BLaER1 treated with 17β-estradiol and CSF1 and Interleukin-3, amounts not matched to agents 10 nM and 100 nM (cell line): Measurements from ENCODE around the gene ASIC2.

ENCODE experiments used
- H3K27ac ChIP-seq, 11 experiments: shearing (Covaris generic); formaldehyde crosslinking; 2 replicates each; pipeline ENCODE4 v1.8.1; 2022
- H3K27me3 ChIP-seq, 11 experiments: shearing (Covaris generic); formaldehyde crosslinking; 2 replicates each; pipeline ENCODE4 v1.8.1; 2022
- H3K36me3 ChIP-seq, 11 experiments: shearing (Covaris generic); formaldehyde crosslinking; 2 replicates each; pipeline ENCODE4 v1.8.1; 2022
- H3K4me1 ChIP-seq, 10 experiments: shearing (Covaris generic); formaldehyde crosslinking; 2 replicates each; pipeline ENCODE4 v1.8.1; 2022
- H3K4me2 ChIP-seq, 11 experiments: shearing (Covaris generic); formaldehyde crosslinking; 2 replicates each; pipeline ENCODE4 v1.8.1; 2022
- H3K4me3 ChIP-seq, 10 experiments: shearing (Covaris generic); formaldehyde crosslinking; 2 replicates each; pipeline ENCODE4 v1.8.1; 2022
- H3K9ac ChIP-seq, 11 experiments: shearing (Covaris generic); formaldehyde crosslinking; 2 replicates each; pipeline ENCODE4 v1.8.1; 2022
- H3K9me3 ChIP-seq, 11 experiments: shearing (Covaris generic); formaldehyde crosslinking; replicated peaks in 1 of 11; 2 replicates each; pipeline ENCODE4 v1.8.1; 2022
- H4K20me1 ChIP-seq, 11 experiments: shearing (Covaris generic); formaldehyde crosslinking; 2 replicates each; pipeline ENCODE4 v1.8.1; 2022
- Cebpa-rat ChIP-seq, 11 experiments: shearing (Covaris generic); IDR thresholded peaks; 2 replicates each; pipeline ENCODE4 v1.8.1; 2022

ASIC2 gene

GRCh38 chr17:33099906-33100305 lies 193.2 kb downstream of the ASIC2 start:
- Histone ChIP-seq H3K27me3 (no peaks in the 10 kb centered on the region), H3K36me3 (peaks cover 0 to 6% (median 0%) of the 10 kb centered on the region in 11 experiments; a peak in 2 of 22 replicates), H3K9me3 (peaks cover under 1 to 8% (median 7%) of the 10 kb centered on the region in 11 experiments; a peak in 18 of 22 replicates), H3K4me1 (no peaks in the 10 kb centered on the region), H3K4me3 (no peak overlapping the region), H3K9ac (no peak overlapping the region), H3K27ac (no peak overlapping the region), H3K4me2 (no peak overlapping the region), H4K20me1 (no peaks in the 10 kb centered on the region; a peak in 1 of 22 replicates)
- TF ChIP-seq Cebpa-rat (IDR thresholded peaks at IDR 0.05), result no peak

DNA sequence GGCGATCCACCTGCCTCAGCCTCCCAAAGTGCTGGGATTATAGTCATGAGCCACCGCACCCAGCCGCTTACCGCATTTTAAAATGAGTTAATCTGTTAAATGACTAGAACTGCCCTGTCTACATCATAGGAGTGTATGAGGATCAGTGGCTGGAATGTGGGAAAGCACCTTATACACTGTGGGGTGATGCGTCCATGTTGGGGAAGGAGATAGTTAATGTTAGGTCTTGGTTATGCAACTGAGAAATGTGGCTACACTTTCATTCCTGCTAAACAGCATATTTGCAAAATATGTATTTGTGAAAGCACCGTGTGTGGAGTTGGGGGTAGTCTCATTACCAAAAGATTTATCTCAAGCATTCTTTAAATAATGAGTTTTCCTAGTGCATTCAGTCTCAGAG lies 193.8 kb downstream of the ASIC2 start:
- no peak overlapping the region for H3K9ac ChIP-seq
- peaks cover 0 to 4% (median under 1%) of the 10 kb centered on the region in 11 experiments; a peak in 4 of 22 replicates for H3K9me3 ChIP-seq
- H3K4me3 ChIP-seq, result no peak overlapping the region
- H3K36me3 ChIP-seq, result no peaks in the 10 kb centered on the region
- no peak for TF ChIP-seq Cebpa-rat (IDR thresholded peaks at IDR 0.05)
- no peaks in the 10 kb centered on the region for H3K27me3 ChIP-seq
- no peaks in the 10 kb centered on the region for H3K4me1 ChIP-seq
- no peak overlapping the region for H3K27ac ChIP-seq
- no peak overlapping the region for H3K4me2 ChIP-seq
- no peaks in the 10 kb centered on the region; a peak in 1 of 22 replicates for H4K20me1 ChIP-seq

GRCh38 chr17:33097411-33097810 lies 195.7 kb downstream of the ASIC2 start:
- H3K4me3 ChIP-seq, result no peak overlapping the region
- no peaks in the 10 kb centered on the region for H3K27me3 ChIP-seq

DNA sequence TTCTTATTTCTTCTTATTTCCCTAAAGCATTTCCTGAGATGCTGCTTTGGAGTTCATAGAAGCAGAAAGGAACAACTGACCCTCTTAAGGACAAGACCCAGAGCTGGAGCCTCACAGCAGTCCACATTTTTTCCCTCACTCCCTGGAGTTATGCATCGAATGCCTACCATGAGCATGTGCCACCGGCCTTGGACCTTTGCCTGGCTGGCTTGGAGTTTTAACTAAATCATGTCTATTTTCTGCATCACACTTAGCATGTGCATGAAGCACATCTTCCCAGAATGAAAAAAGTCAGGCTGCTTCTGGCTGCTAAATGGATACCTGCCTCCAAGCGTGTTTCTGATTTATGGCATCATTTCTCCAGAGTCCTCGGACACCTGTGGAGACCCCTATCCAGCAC lies 196.9 kb downstream of the ASIC2 start:
- Histone ChIP-seq H3K9me3 (no peaks in the 10 kb centered on the region), H3K36me3 (no peaks in the 10 kb centered on the region), H3K9ac (no peak overlapping the region), H4K20me1 (no peaks in the 10 kb centered on the region; a peak in 1 of 22 replicates), H3K27ac (no peak overlapping the region), H3K4me2 (no peak overlapping the region), H3K4me3 (no peak overlapping the region), H3K4me1 (no peaks in the 10 kb centered on the region), H3K27me3 (no peaks in the 10 kb centered on the region)
- TF ChIP-seq Cebpa-rat (IDR thresholded peaks at IDR 0.05), result no peak

More at GRCh38 chr17:33097411-33097810, 195.7 kb downstream of the ASIC2 start:
- no peaks in the 10 kb centered on the region; a peak in 1 of 22 replicates for H4K20me1 ChIP-seq
- H3K27ac ChIP-seq, result no peak overlapping the region
- H3K4me2 ChIP-seq, result no peak overlapping the region
- no peaks in the 10 kb centered on the region for H3K4me1 ChIP-seq
- no peak overlapping the region for H3K9ac ChIP-seq
- no peaks in the 10 kb centered on the region for H3K36me3 ChIP-seq
- no peaks in the 10 kb centered on the region for H3K9me3 ChIP-seq
- TF ChIP-seq Cebpa-rat (IDR thresholded peaks at IDR 0.05), result no peak

DNA sequence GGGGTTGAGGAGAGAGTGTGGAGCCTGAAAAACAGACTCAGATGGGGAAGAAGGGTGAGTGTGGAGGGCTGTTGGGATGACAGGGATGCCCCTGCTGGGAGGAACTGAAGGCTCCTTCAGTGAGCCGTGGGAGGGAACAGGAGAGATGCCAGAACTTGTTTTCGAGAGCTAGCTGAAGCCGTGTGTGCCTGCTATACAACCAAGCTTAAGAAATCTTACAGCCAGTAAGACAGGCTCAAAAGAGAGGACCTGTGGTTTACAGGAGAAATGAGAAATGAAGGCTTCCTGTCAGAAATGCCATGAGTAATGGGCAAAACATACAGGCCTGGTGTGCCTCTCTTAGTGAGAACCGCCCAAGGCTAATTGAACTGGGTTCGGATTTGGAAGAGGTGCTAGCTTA lies 201.8 kb downstream of the ASIC2 start:
- Histone ChIP-seq H3K4me3 (no peak overlapping the region), H3K4me2 (no peak overlapping the region), H3K27me3 (no peaks in the 10 kb centered on the region), H3K27ac (no peak overlapping the region), H3K9me3 (no peaks in the 10 kb centered on the region), H3K4me1 (no peaks in the 10 kb centered on the region), H3K36me3 (no peaks in the 10 kb centered on the region), H3K9ac (no peak overlapping the region), H4K20me1 (no peaks in the 10 kb centered on the region)
- no peak for TF ChIP-seq Cebpa-rat (IDR thresholded peaks at IDR 0.05)

DNA sequence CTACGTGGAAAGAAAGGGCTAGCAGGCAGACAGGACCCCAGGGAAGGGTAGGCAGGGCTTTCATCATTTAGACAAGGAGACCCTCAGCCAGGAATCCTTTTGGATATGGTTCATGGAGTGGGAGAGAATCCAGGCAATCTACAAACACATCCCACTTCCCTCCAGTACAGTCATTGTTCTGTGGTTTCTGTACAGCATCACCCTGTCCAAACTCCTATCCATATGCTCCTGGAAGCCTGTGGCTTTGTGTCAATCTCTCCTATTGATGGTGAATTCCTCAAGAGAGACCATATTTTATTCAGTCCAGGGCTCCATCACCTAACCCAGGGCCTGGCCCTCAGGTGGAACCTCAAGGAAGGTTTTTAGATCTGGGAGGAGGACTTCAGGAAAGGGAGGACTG lies 202.3 kb downstream of the ASIC2 start:
- Histone ChIP-seq H3K4me2 (no peak overlapping the region), H3K9me3 (no peaks in the 10 kb centered on the region), H3K4me1 (no peaks in the 10 kb centered on the region), H3K27me3 (no peaks in the 10 kb centered on the region), H3K27ac (no peak overlapping the region), H3K9ac (no peak overlapping the region), H3K4me3 (no peak overlapping the region), H3K36me3 (no peaks in the 10 kb centered on the region), H4K20me1 (no peaks in the 10 kb centered on the region)
- TF ChIP-seq Cebpa-rat (IDR thresholded peaks at IDR 0.05), result no peak

GRCh38 chr17:33086878-33087277 lies 206.2 kb downstream of the ASIC2 start:
- H3K4me3 ChIP-seq, result no peak overlapping the region
- no peaks in the 10 kb centered on the region for H4K20me1 ChIP-seq
- H3K9me3 ChIP-seq, result no peaks in the 10 kb centered on the region
- no peaks in the 10 kb centered on the region for H3K27me3 ChIP-seq
- H3K36me3 ChIP-seq, result no peaks in the 10 kb centered on the region
- H3K4me2 ChIP-seq, result no peak overlapping the region
- no peak overlapping the region for H3K9ac ChIP-seq
- no peaks in the 10 kb centered on the region for H3K4me1 ChIP-seq
- TF ChIP-seq Cebpa-rat (IDR thresholded peaks at IDR 0.05), result no peak
- H3K27ac ChIP-seq, result no peak overlapping the region

DNA sequence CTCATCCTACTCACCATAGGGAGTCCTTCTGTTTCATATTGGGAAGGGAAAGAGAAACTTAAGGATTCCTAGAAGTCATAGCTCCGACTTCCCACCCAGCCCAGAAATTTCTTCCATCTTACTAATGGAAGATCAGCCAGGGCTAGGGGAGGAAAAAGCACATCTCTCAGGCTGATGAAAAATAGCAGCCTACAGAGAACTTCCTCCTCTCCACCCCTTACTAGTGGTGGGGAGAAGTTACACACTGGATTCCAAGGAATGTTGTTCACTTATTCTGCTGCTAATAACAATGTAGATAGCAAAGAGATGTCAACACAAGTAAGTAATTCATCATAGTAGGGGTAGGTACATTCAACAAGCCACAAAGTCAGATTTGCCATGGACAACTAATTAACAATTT lies 207.1 kb downstream of the ASIC2 start:
- no peak overlapping the region for H3K9ac ChIP-seq
- no peak overlapping the region for H3K4me2 ChIP-seq
- no peak overlapping the region for H3K4me3 ChIP-seq
- H3K4me1 ChIP-seq, result no peaks in the 10 kb centered on the region
- H3K36me3 ChIP-seq, result no peaks in the 10 kb centered on the region
- H3K27me3 ChIP-seq, result no peaks in the 10 kb centered on the region
- no peak for TF ChIP-seq Cebpa-rat (IDR thresholded peaks at IDR 0.05)
- H3K27ac ChIP-seq, result no peak overlapping the region
- no peaks in the 10 kb centered on the region for H3K9me3 ChIP-seq
- no peaks in the 10 kb centered on the region for H4K20me1 ChIP-seq

DNA sequence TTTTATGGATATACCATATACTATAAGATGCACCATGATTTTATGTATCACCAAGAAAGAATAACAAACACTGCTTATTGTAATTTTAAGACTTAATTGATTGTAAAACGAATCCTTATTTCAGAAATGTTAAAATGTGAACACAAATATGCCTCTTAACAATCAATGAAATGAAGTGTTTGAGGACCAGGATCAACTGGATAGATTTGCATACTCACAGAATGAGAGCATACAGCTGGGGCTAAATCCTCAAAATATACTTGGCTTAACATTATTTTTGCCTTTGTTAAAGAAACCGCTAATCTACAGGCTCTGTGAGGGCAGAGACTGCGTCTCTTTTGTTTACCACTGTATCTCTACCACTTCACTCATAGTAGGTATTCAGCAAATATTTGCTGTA lies 207.8 kb downstream of the ASIC2 start:
- Histone ChIP-seq H3K4me2 (no peak overlapping the region), H3K36me3 (no peaks in the 10 kb centered on the region), H3K9me3 (no peaks in the 10 kb centered on the region), H3K4me1 (no peaks in the 10 kb centered on the region), H3K27ac (no peak overlapping the region), H3K4me3 (no peak overlapping the region), H3K9ac (no peak overlapping the region), H4K20me1 (no peaks in the 10 kb centered on the region), H3K27me3 (no peaks in the 10 kb centered on the region)
- TF ChIP-seq Cebpa-rat (IDR thresholded peaks at IDR 0.05), result no peak

DNA sequence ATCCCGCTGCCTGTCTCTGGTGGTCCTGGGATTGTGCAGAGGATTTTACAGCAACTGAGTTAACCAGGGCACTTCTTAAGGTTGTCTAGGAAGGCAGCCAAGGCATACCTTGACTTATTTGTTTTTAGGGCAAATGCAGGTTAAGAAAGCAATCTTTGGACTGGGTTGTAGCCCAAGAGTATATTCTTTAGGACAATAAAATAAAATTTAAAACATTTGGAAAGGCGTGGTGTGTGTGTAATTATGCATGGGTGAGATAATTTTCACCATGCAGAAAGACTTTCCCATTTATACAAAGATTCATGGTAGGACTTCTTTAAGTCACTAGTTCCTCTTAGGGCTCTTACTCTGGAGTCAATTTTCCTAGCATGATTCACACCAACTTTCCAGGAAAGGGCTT lies 208.3 kb downstream of the ASIC2 start:
- Histone ChIP-seq H3K4me1 (no peaks in the 10 kb centered on the region), H3K4me3 (no peak overlapping the region), H4K20me1 (no peaks in the 10 kb centered on the region), H3K9ac (no peak overlapping the region), H3K36me3 (no peaks in the 10 kb centered on the region; a peak in 1 of 22 replicates), H3K9me3 (no peaks in the 10 kb centered on the region), H3K27ac (no peak overlapping the region), H3K4me2 (no peak overlapping the region), H3K27me3 (no peaks in the 10 kb centered on the region)
- TF ChIP-seq Cebpa-rat (IDR thresholded peaks at IDR 0.05), result no peak
